LNCAP (cell line): ENCODE results near the gene HCRTR2.

Experiments
- CTCF ChIP-seq: fragments of 450-650 bp; IDR thresholded peaks from 2 replicates; pipeline ENCODE4 v1.5.1; 2017; ENCODE audit warnings: mild to moderate bottlenecking

Gene HCRTR2

GRCh38 chr6:55276745-55277530 lies 102.6 kb downstream of the HCRTR2 start:
- peak; percentile 62 for TF ChIP-seq CTCF

- no peak for TF ChIP-seq CTCF
Observed at GRCh38 chr6:55277646-55278045, 103.3 kb downstream of the HCRTR2 start.

- TF ChIP-seq CTCF = no peak
Observed at GRCh38 chr6:55281215-55281614, 106.9 kb downstream of the HCRTR2 start.

DNA sequence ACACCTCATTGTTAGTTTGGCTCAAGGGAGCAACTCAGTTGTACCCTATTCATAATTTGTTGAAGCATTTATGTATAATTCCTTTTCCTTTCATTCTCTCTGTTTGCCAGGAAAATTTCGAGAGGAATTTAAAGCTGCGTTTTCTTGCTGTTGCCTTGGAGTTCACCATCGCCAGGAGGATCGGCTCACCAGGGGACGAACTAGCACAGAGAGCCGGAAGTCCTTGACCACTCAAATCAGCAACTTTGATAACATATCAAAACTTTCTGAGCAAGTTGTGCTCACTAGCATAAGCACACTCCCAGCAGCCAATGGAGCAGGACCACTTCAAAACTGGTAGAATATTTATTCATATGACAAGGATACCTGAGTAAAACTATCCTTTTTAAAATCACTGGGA lies 107.8 kb downstream of the HCRTR2 start:
- no peak for TF ChIP-seq CTCF

- TF ChIP-seq CTCF = no peak
Observed at GRCh38 chr6:55286824-55287223, 112.5 kb downstream of the HCRTR2 start.

- TF ChIP-seq CTCF = no peak
Observed at GRCh38 chr6:55290736-55291135, 116.4 kb downstream of the HCRTR2 start.

DNA sequence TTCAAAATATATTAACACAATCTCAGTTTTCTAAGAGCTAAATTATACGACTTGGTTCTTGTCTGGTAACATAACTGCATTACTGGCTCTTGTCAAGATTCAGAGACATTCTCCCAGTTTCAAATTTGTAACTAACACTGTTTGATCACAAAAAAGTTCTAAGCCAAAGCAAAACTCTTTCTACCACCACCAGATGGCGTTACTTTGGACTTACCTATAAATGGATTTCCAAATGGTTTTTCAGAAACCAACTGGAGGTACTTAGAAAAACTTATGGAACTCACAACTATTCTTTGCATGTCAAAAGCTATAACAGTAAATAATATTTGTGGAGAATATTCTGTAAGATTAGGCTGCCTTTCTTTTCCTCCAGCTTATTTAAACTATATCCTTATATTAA lies 118.8 kb downstream of the HCRTR2 start:
- peak; percentile 40 for TF ChIP-seq CTCF
